Lung (tissue), 12 donors: ENCODE measurements around the gene TMEM151B. TPM values are rescaled to one million over a fixed set of nuclear protein-coding genes. Genes with fewer than 3 reads are reported as not detected.

Source experiments
- ATAC-seq: fragments of 200-7000 bp; cut with Tn5 transposase; one replicate; pipeline ENCODE4 v1.9.1; 2020; ENCODE audit warnings: moderate number of reproducible peaks; ENCODE audit not compliant: insufficient read depth, low FRiP score
- DNase-seq, 3 donors: peaks; one replicate each; pipeline ENCODE4 v3.0.0-alpha.2; 2013 to 2017
- H3K27ac ChIP-seq, 2 donors: one replicate each; pipeline ENCODE4 v1.5.1; 2013; ENCODE audit warnings: mild to moderate bottlenecking in 2 of 2, moderate library complexity in 2 of 2, control low read depth in 1 of 2, inconsistent platforms in 1 of 2, low read depth in 1 of 2, low read length in 1 of 2
- H3K27me3 ChIP-seq, 3 donors: one replicate each; pipeline ENCODE4 v1.5.1; 2013; ENCODE audit warnings: low read length in 2 of 3; ENCODE audit not compliant: control insufficient read depth in 3 of 3, insufficient read depth in 3 of 3
- H3K36me3 ChIP-seq, 4 donors: one replicate each; pipeline ENCODE4 v1.5.1; 2013; ENCODE audit warnings: low read length in 4 of 4, mild to moderate bottlenecking in 1 of 4, moderate library complexity in 1 of 4; ENCODE audit not compliant: control insufficient read depth in 4 of 4, insufficient read depth in 4 of 4
- H3K4me1 ChIP-seq, 5 donors: one replicate each; pipeline ENCODE4 v1.5.1; 2013; ENCODE audit warnings: low read length in 5 of 5, mild to moderate bottlenecking in 2 of 5, moderate library complexity in 1 of 5; ENCODE audit not compliant: control insufficient read depth in 5 of 5, insufficient read depth in 5 of 5
- H3K4me3 ChIP-seq: one replicate; pipeline ENCODE4 v1.5.1; 2013; ENCODE audit warnings: mild to moderate bottlenecking, control low read depth, moderate library complexity
- H3K9ac ChIP-seq, 2 donors: one replicate each; pipeline ENCODE4 v1.5.1; 2013; ENCODE audit warnings: low read length in 2 of 2, control low read depth in 1 of 2; ENCODE audit not compliant: insufficient read depth in 1 of 2
- H3K9me3 ChIP-seq, 4 donors: one replicate each; pipeline ENCODE4 v1.5.1; 2013; ENCODE audit warnings: low read length in 3 of 4, mild to moderate bottlenecking in 1 of 4, moderate library complexity in 1 of 4; ENCODE audit not compliant: control insufficient read depth in 4 of 4, insufficient read depth in 3 of 4
- WGBS, 2 donors: extraction: QIAGEN DNeasy Blood & Tissue Kit; methylation state at CpG; one replicate each; pipeline ENCODE4 v1.1.7; 2013; 5-methylcytosine and 5-hydroxymethylcytosine counted together
- polyA plus RNA-seq, 2 donors: library from polyadenylated mRNA; stranded (reverse); fragments of 200-250 nt; gene quantifications; one replicate each; pipeline ENCODE4 v1.2.1, GENCODE V29; 2013
- total RNA-seq, 2 donors: library from RNA; depleted of rRNA in 1 of 2; stranded (reverse); fragments of >200 nt in 1 of 2; gene quantifications; one replicate each; pipeline ENCODE4 v1.2.1, GENCODE V29; 2014 to 2021
- TF ChIP-seq, protein P1 (sequence below): IDR thresholded peaks from 2 replicates; pipeline ENCODE4 v1.5.1; 2012; ENCODE audit warnings: mild to moderate bottlenecking; ENCODE audit errors: control extremely low read depth, extremely low read depth
- donor health status: control.
- donor health status: control.
- donor health status: Bipolar disorder and iron deficiency.
- donor health status: healthy.
- donor health status: DM: yes; HTN: yes; CAD: no.

The TMEM151B gene
- total and polyA plus RNA-seq, 4 donors = 0.02 to 0.21 (median 0.08) TPM

DNA sequence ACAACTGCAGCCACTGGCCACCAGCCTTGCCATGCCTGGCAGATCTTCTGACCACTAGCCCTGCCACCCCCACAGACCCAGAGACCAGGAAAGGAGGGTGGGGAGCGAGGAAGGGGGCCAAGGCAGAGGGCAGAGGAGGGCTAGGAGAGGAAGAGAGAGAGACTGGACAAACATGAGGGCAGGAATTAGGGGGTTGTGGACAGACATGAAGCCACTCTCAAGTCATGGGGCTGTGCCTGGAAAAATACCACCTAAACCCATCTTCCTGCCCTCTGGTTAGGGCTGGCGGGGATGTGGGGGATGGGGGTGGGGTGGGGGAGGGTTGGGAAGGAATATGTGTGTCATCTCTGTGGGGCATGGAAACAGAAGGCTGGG, 48.3 kb upstream of the TMEM151B start:
- no peak overlapping the region for H3K9ac ChIP-seq
- TF ChIP-seq, protein P1, sequence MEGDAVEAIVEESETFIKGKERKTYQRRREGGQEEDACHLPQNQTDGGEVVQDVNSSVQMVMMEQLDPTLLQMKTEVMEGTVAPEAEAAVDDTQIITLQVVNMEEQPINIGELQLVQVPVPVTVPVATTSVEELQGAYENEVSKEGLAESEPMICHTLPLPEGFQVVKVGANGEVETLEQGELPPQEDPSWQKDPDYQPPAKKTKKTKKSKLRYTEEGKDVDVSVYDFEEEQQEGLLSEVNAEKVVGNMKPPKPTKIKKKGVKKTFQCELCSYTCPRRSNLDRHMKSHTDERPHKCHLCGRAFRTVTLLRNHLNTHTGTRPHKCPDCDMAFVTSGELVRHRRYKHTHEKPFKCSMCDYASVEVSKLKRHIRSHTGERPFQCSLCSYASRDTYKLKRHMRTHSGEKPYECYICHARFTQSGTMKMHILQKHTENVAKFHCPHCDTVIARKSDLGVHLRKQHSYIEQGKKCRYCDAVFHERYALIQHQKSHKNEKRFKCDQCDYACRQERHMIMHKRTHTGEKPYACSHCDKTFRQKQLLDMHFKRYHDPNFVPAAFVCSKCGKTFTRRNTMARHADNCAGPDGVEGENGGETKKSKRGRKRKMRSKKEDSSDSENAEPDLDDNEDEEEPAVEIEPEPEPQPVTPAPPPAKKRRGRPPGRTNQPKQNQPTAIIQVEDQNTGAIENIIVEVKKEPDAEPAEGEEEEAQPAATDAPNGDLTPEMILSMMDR = no peak
- H3K27ac ChIP-seq = peak overlapping the region; percentile 68 to 87
- 42 to 52% methylated on average over 2 of the region's 2 CpGs for WGBS, 2 donors
- H3K4me1 ChIP-seq = peaks cover 18 to 58% (median 28%) of the 10 kb centered on the region in 5 donors
- no peaks in the 10 kb centered on the region for H3K9me3 ChIP-seq
- no peaks in the 10 kb centered on the region for H3K36me3 ChIP-seq
- no peak for ATAC-seq
- no peak overlapping the region for H3K4me3 ChIP-seq
- no peak for DNase-seq
- no peaks in the 10 kb centered on the region for H3K27me3 ChIP-seq

DNA sequence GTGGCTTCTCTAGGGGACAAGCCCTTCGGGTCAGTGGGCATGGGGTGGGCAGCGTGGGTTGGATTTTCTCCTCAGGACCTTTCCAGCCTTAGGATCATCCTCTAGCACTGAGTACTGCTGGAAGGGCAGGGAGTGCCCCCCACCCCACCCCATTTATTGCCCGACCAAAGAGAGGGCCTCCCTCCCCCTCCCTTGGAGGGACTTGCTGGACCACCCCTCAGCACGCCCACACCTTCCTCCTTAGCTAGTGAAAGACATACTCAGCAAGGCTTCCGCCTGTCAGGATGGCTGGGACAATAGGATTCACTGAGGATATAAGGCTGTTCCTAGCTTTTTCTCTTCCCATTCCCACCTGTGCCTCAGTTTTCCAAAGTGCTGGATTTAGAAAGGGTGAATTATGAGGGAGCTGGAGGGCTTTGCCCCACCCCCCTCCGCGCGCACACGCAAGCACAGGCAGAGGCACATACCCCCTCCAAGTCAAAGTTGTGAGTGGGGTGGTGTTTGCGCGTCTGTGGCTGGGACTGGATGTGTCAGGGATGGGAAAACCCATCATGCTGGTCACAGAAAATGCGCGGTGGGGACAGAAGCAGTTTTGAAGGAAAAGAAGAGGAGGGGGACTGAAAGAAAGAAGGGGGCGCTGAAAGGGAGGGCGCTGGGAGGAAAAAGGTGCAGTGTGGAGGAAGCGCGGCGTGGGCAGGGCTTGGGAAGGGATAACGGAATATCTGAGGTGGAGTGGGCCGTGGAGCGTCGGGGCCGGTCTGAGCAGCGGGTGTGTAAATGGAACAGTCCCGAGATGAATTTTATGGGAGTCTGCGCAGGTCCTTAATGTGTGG, 47.5 kb upstream of the TMEM151B start:
- TF ChIP-seq, protein P1 = no peak
- DNase-seq = no peak
- Histone ChIP-seq H3K9ac (no peak overlapping the region), H3K9me3 (no peaks in the 10 kb centered on the region), H3K27me3 (no peaks in the 10 kb centered on the region), H3K4me1 (peaks cover 18 to 56% (median 26%) of the 10 kb centered on the region in 5 donors), H3K4me3 (no peak overlapping the region), H3K27ac (peak overlapping the region; percentile 27 to 92), H3K36me3 (no peaks in the 10 kb centered on the region)
- ATAC-seq = no peak
- 23 to 36% methylated on average over 26 of the region's 26 CpGs for WGBS, 2 donors

DNA sequence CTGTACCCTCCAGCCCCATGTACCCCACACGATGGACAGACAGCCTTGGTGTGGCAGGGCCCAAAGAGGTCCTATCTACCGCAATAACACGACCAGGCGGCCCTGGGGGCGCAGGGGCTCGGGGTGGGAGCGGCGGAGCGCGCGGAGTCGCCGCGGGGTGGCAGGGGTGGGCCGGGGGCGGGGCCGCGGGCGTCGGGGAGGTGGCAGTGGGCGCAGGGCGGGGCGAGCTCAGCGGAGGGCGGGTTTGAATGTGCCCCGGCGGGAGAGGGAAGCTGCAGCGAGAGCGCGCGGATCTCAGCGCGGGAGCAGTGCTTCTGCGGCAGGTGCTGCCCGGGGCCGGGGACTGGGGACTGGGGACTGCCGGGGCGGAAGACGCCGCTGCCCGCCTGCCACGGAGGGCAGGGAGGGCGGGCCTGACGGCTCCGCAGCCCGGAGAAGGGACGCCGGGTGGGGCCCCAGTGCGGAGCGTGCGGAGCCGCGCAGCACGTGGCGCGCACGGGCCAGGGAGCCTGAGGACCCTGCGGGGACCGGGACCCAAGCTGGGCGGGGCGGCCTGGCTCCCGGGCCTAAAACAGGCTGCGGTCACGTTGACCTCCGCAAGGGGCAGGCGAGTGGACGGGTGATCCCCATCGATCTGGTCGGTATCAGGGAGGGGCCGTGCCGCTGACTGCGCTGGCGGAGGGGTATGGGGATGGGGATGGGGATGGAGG, 46.8 kb upstream of the TMEM151B start, which contains the start of gene SLC29A1:
SLC29A1 (plus strand) TSS at position 277 of the 710 bp plus-strand sequence. CDS start 3,719 bp downstream, outside the sequence.
- DNase-seq (peak; percentile 65 to 83 (median 82)), ATAC-seq (peak; percentile 38)
- H3K36me3 ChIP-seq = no peaks in the 10 kb centered on the region
- H3K4me3 ChIP-seq = peak within 1 kb of the TSS; percentile 51
- no peak within 1 kb of the TSS for H3K9ac ChIP-seq
- H3K9me3 ChIP-seq = no peaks in the 10 kb centered on the region
- TF ChIP-seq, protein P1 = no peak
- no peaks in the 10 kb centered on the region for H3K27me3 ChIP-seq
- H3K4me1 ChIP-seq = peaks cover 12 to 49% (median 20%) of the 10 kb centered on the region in 5 donors
- peak within 1 kb of the TSS; percentile 27 to 92 for H3K27ac ChIP-seq
- 0 to 1% methylated on average over 29 to 73 of the region's 73 CpGs for WGBS, 2 donors
